PC-9 (cell line): Measurements from ENCODE around the gene ESPNL. TPM values are rescaled to one million over a fixed set of nuclear protein-coding genes. Genes with fewer than 3 reads are reported as not detected.

ENCODE experiments used
- BruUV-seq: library from RNA; stranded (reverse); fragments of 400-500 nt; replicated peaks from 2 replicates; lab custom pipeline; 2021; lab: Mats Ljungman, UMichigan
- CTCF ChIA-PET: fragments of 300-600 bp; sonication (Branson Sonifier 250); formaldehyde crosslinking; loops from one replicate; lab custom pipeline; 2022; ENCODE audit warnings: antibody characterized with exemption; lab: Charles Lee
- POLR2A ChIA-PET: fragments of 300-600 bp; sonication (Branson Sonifier 250); formaldehyde crosslinking; loops from one replicate; lab custom pipeline; 2022; ENCODE audit warnings: antibody characterized with exemption; ENCODE audit not compliant: unreplicated experiment; lab: Charles Lee
- DNase-seq, 2 experiments: peaks; one replicate each; pipeline versions ENCODE4 v3.0.0 to v3.0.0-alpha.2; 2015 to 2022; ENCODE audit warnings: mixed read lengths in 1 of 2
- H2AFZ ChIP-seq: fragments of 200-600 bp; sonication (generic); 2 replicates; pipeline ENCODE4 v1.8.1; 2017; ENCODE audit warnings: antibody characterized with exemption
- H3F3A ChIP-seq: fragments of 200-600 bp; sonication (generic); 2 replicates; pipeline ENCODE4 v1.8.1; 2017; ENCODE audit warnings: antibody characterized with exemption, mild to moderate bottlenecking, low read depth; ENCODE audit not compliant: insufficient read depth
- H3K27ac ChIP-seq: fragments of 200-600 bp; sonication (generic); 2 replicates; pipeline ENCODE4 v1.6.1; 2016; ENCODE audit warnings: mixed run types
- H3K27me3 ChIP-seq: fragments of 200-600 bp; sonication (generic); 2 replicates; pipeline ENCODE4 v1.6.1; 2016; ENCODE audit warnings: low read depth, mixed run types; ENCODE audit not compliant: insufficient read depth
- H3K36me3 ChIP-seq: fragments of 200-600 bp; sonication (generic); 2 replicates; pipeline ENCODE4 v1.6.1; 2016; ENCODE audit warnings: low read depth, mixed run types
- H3K4me1 ChIP-seq: fragments of 200-600 bp; sonication (generic); replicated peaks from 2 replicates; pipeline ENCODE4 v1.6.1; 2016; ENCODE audit warnings: mixed run types; ENCODE audit not compliant: insufficient read depth
- H3K4me2 ChIP-seq: fragments of 200-600 bp; sonication (generic); 2 replicates; pipeline ENCODE4 v1.6.1; 2017; ENCODE audit warnings: mixed run types
- H3K4me3 ChIP-seq: fragments of 200-600 bp; sonication (generic); 2 replicates; pipeline ENCODE4 v1.6.1; 2016; ENCODE audit warnings: mixed run types
- H3K79me2 ChIP-seq: fragments of 200-600 bp; sonication (generic); 2 replicates; pipeline ENCODE4 v1.6.1; 2017; ENCODE audit warnings: low read depth, mixed run types
- H3K9me2 ChIP-seq: fragments of 200-600 bp; sonication (generic); 2 replicates; pipeline ENCODE4 v1.8.1; 2017; ENCODE audit warnings: mild to moderate bottlenecking; ENCODE audit not compliant: insufficient read depth
- H3K9me3 ChIP-seq: fragments of 200-600 bp; sonication (generic); 2 replicates; pipeline ENCODE4 v1.8.1; 2016; ENCODE audit warnings: low read depth; ENCODE audit not compliant: insufficient read depth
- H4K20me1 ChIP-seq: fragments of 200-600 bp; sonication (generic); 2 replicates; pipeline ENCODE4 v1.8.1; 2017; ENCODE audit not compliant: insufficient read depth
- EZH2 ChIP-seq: fragments of 200-600 bp; sonication (generic); IDR thresholded peaks from 2 replicates; pipeline ENCODE4 v1.8.0; 2017; ENCODE audit warnings: antibody characterized with exemption, low read depth
- intact Hi-C: fragments of 100-400 bp; cut with micrococcal nuclease; formaldehyde crosslinking; loops from one replicate; pipeline ENCODE4 v1.10.0; 2022; ENCODE audit not compliant: unreplicated experiment
- total RNA-seq: library from RNA; stranded (reverse); gene quantifications from 2 replicates; pipeline ENCODE4 v1.2.3, GENCODE V29; 2021
- TF ChIP-seq, protein P1 (sequence below): fragments of 200-600 bp; sonication (generic); conservative IDR thresholded peaks from 2 replicates; pipeline ENCODE4 v1.6.1; 2017; ENCODE audit warnings: mixed run types, antibody characterized with exemption, mild to moderate bottlenecking, moderate library complexity

ESPNL gene
- total RNA-seq, 1 experiment from 2014 or later: 1.1 TPM

DNA sequence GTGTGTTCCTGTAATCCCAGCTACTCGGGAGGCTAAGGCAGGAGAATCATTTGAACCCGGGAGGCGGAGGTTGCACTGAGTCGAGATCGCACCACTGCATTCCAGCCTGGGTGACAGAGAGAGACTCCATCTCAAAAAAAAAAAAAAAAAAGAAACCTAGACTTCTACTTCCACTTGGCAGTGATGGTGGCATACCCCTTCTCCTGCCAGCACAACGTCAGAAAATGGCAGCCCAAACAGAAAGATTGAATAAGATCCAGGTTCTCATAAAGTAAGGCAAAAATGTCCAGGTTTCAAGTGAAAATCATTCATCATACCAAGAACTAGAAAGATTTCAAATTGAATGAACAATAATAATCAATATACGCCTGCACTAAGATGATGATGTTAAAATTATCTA is 15.4 kb upstream of the ESPNL start:
- no peak for TF ChIP-seq EZH2
- TF ChIP-seq, protein P1, sequence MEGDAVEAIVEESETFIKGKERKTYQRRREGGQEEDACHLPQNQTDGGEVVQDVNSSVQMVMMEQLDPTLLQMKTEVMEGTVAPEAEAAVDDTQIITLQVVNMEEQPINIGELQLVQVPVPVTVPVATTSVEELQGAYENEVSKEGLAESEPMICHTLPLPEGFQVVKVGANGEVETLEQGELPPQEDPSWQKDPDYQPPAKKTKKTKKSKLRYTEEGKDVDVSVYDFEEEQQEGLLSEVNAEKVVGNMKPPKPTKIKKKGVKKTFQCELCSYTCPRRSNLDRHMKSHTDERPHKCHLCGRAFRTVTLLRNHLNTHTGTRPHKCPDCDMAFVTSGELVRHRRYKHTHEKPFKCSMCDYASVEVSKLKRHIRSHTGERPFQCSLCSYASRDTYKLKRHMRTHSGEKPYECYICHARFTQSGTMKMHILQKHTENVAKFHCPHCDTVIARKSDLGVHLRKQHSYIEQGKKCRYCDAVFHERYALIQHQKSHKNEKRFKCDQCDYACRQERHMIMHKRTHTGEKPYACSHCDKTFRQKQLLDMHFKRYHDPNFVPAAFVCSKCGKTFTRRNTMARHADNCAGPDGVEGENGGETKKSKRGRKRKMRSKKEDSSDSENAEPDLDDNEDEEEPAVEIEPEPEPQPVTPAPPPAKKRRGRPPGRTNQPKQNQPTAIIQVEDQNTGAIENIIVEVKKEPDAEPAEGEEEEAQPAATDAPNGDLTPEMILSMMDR: no peak
- no peak overlapping the region for H3K4me3 ChIP-seq
- POLR2A ChIA-PET: no interaction called here
- H3K27me3 ChIP-seq: no peaks in the 10 kb centered on the region
- no peak for DNase-seq
- no peaks in the 10 kb centered on the region for H3K9me2 ChIP-seq
- H3K9me3 ChIP-seq: no peaks in the 10 kb centered on the region
- no peak overlapping the region for H3K4me2 ChIP-seq
- H2AFZ ChIP-seq: no peak overlapping the region
- no TSS peak for BruUV-seq
- peaks cover 5% of the 10 kb centered on the region; the same call in 1 of the 2 replicates for H3F3A ChIP-seq
- H3K79me2 ChIP-seq: no peaks in the 10 kb centered on the region
- H4K20me1 ChIP-seq: no peaks in the 10 kb centered on the region
- H3K36me3 ChIP-seq: peaks cover 9% of the 10 kb centered on the region; the same call in 1 of the 2 replicates
- H3K4me1 ChIP-seq: peaks cover 6% of the 10 kb centered on the region
- CTCF ChIA-PET: no interaction called here
- H3K27ac ChIP-seq: no peak overlapping the region
- intact Hi-C loops: no loop called here

DNA sequence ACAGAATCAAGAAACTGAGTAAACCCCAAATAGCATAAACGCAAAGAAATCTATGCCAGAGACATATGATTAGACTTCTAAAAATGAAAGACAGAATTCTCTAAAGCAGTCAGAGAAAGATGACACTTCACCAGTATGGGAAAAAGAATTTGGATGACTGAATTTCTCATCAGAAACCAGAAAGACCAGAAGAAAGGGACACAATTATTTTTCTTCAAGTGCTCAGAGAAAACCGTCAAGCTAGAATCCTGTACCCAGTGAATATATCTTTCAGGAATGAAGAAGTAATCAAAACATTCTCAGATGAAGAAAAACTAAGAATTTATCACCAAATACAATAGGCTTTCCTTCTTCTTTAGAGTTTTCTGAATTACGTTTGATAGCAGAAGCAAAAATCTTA is 14.2 kb upstream of the ESPNL start:
- Histone ChIP-seq H3K9me2 (no peaks in the 10 kb centered on the region), H3K4me1 (no peaks in the 10 kb centered on the region), H4K20me1 (no peaks in the 10 kb centered on the region), H3F3A (no peaks in the 10 kb centered on the region; the same call in 1 of the 2 replicates), H3K27ac (no peak overlapping the region), H2AFZ (no peak overlapping the region), H3K4me2 (no peak overlapping the region), H3K4me3 (no peak overlapping the region), H3K36me3 (peaks cover 9% of the 10 kb centered on the region; the same call in 1 of the 2 replicates), H3K9me3 (no peaks in the 10 kb centered on the region), H3K79me2 (no peaks in the 10 kb centered on the region), H3K27me3 (no peaks in the 10 kb centered on the region)
- TF ChIP-seq EZH2: no peak
- TF ChIP-seq, protein P1: no peak
- ChIA-PET CTCF (no interaction called here), POLR2A (interaction anchor here (0.6 to 0.7 kb wide), 3 partner anchors 11 to 140 kb away, joined by 3 to 6 read pairs (median 3); no protein-coding TSS in a partner anchor)
- intact Hi-C loops: no loop called here
- no TSS peak for BruUV-seq
- no peak for DNase-seq

DNA sequence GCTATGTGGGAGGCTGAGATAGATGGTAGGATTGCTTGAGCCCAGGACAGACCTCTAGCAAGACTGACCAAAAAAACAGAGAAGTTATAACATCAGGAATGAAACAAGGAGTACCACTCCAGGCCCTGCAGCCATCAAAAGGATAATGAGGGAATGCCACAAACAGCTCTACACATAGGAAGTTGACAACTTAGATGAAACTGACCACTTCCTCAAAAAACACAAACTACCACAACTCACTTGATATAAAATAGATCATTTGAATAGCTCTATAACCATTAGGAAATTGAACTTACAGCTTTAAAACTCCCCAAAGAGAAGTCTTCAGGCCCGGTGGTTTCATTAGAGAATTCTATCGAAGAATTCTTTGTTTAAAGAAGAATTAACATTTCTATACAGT is 12.9 kb upstream of the ESPNL start:
- H3K4me1 ChIP-seq: no peaks in the 10 kb centered on the region
- TF ChIP-seq EZH2: no peak
- TF ChIP-seq, protein P1: no peak
- H3K9me2 ChIP-seq: no peaks in the 10 kb centered on the region
- CTCF ChIA-PET: interaction anchor here (0.6 kb wide), 1 partner anchor 25 kb away, joined by 3 read pairs; no protein-coding TSS in a partner anchor
- H2AFZ ChIP-seq: no peak overlapping the region
- peaks cover 9% of the 10 kb centered on the region; the same call in 1 of the 2 replicates for H3K36me3 ChIP-seq
- intact Hi-C loops: no loop called here
- DNase-seq: no peak
- H3K4me3 ChIP-seq: no peak overlapping the region
- POLR2A ChIA-PET: interaction anchor here (0.6 kb wide), 2 partner anchors 11 to 153 kb away, joined by 4 read pairs; no protein-coding TSS in a partner anchor
- no peaks in the 10 kb centered on the region for H3K27me3 ChIP-seq
- no peaks in the 10 kb centered on the region for H4K20me1 ChIP-seq
- no peak overlapping the region for H3K4me2 ChIP-seq
- H3K79me2 ChIP-seq: no peaks in the 10 kb centered on the region
- no peaks in the 10 kb centered on the region; the same call in 1 of the 2 replicates for H3F3A ChIP-seq
- no peak overlapping the region for H3K27ac ChIP-seq
- BruUV-seq: no TSS peak
- no peaks in the 10 kb centered on the region for H3K9me3 ChIP-seq
